SIG-M5 (cell line): ENCODE results near the gene LHFPL2.
"Not testable (repeated sequence)": the region's sequence is repeated elsewhere in the genome, so short reads cannot be mapped to it uniquely, and the experiment has no call there.

Source experiments
- DNase-seq: peaks from one replicate; lab custom pipeline; 2025; lab: John Stamatoyannopoulos, UW

The LHFPL2 gene, protein sequence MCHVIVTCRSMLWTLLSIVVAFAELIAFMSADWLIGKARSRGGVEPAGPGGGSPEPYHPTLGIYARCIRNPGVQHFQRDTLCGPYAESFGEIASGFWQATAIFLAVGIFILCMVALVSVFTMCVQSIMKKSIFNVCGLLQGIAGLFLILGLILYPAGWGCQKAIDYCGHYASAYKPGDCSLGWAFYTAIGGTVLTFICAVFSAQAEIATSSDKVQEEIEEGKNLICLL

GRCh38 chr5:78648359-78649210, at the start of gene LHFPL2:
TSS of gene LHFPL2 (minus strand) at chr5:78648772. CDS start at chr5:78510213, 138,559 bp downstream.
- DNase-seq = no peak

DNA sequence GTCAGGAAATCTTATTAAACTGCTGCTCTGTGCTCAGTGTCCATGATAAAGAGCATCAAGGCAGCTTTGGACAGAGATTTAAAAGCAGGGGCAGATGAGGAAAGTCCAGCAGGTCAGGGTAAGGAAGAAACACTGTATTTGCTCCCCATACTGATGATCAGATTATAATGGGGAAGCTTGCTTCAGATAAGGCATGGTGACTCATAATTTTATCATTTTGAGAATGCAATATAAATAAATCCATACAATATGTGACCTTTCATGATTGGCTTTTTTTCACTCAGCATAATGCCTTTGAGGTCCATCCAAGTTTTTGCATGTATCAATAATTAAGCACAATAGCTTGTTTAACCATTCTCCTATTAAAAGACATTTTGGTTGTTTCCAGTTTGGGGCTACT, 48.1 kb upstream of the LHFPL2 start:
- no peak for DNase-seq

- not testable (repeated sequence) for DNase-seq
Measured at GRCh38 chr5:78696052-78696451, 47.5 kb upstream of the LHFPL2 start.

- DNase-seq = no peak
Measured at GRCh38 chr5:78693339-78693738, 44.8 kb upstream of the LHFPL2 start.

DNA sequence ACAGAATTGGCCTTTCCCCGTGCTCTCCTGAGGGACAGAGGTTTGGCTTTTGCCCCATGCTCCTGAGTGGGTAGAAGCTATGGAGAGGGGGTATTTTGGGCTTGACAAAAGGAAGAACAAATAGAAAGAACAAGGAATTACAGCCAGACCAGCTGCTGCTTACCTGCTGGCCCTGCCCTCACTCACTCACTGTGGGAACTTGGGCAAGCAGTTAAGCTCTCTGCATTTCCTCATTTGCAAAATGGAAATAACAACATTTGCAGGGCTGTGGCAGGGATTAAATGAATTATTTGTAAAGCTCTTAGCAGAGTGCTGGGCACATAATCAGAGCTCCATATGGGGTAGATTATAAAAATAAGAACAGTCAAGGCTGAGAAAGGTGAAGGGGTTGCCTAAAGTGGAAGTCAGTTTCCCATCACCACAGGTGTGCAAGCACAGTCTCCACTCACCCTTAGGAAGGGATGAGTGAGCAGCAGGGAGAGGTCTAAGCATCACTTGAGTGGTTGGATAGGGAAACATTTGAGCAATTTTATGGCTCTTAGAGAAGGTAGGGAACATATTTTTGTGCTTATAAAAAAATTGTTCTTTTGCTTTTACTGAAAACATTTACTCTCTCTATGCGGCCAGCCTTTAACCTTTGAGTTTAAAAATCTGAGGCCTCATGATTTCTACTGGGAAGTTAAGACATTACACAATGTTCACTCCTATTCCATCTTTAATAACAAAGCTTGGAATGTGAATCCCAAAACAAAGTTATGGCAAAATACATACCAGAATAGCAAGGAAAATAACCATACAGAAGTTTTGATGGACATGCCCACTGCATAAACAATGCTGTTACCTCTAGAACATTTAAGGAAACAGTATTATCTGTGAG, 42.8 kb upstream of the LHFPL2 start:
- no peak for DNase-seq

GRCh38 chr5:78690253-78690972, 41.8 kb upstream of the LHFPL2 start:
- no peak for DNase-seq

- DNase-seq = no peak
Measured at GRCh38 chr5:78689540-78690252, 41.1 kb upstream of the LHFPL2 start.

GRCh38 chr5:78687514-78687913, 38.9 kb upstream of the LHFPL2 start:
- DNase-seq = not testable (repeated sequence)

DNA sequence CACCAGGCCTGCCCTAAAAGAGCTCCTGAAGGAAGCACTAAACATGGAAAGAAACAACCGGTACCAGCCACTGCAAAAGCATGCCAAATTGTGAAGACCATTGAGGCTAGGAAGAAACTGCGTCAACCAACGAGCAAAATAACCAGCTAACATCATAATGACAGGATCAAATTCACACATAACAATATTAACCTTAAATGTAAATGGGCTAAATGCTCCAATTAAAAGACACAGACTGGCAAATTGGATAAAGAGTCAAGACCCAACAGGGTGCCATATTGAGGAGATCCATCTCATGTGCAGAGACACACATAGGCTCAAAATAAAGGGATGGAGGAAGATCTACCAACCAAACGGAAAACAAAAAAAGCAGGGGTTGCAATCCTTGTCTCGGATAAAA, 35.3 kb upstream of the LHFPL2 start:
- not testable (repeated sequence) for DNase-seq

DNA sequence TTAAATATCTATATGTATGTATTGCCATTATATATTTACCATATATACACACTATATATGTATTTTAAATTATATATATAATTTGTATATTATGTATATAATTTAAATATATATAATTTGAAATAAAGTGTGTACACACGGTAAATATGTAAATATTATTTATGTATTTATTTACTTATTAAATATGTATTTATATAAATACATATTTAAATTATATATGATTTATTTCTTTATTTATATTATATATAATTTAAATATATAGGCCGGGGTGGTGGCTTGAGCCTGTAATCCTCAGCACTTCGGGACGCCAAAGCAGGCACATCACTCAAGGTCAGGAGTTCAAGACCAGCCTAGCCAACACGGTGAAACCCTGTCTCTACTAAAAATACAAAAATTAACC, 31.3 kb upstream of the LHFPL2 start:
- no peak for DNase-seq

DNA sequence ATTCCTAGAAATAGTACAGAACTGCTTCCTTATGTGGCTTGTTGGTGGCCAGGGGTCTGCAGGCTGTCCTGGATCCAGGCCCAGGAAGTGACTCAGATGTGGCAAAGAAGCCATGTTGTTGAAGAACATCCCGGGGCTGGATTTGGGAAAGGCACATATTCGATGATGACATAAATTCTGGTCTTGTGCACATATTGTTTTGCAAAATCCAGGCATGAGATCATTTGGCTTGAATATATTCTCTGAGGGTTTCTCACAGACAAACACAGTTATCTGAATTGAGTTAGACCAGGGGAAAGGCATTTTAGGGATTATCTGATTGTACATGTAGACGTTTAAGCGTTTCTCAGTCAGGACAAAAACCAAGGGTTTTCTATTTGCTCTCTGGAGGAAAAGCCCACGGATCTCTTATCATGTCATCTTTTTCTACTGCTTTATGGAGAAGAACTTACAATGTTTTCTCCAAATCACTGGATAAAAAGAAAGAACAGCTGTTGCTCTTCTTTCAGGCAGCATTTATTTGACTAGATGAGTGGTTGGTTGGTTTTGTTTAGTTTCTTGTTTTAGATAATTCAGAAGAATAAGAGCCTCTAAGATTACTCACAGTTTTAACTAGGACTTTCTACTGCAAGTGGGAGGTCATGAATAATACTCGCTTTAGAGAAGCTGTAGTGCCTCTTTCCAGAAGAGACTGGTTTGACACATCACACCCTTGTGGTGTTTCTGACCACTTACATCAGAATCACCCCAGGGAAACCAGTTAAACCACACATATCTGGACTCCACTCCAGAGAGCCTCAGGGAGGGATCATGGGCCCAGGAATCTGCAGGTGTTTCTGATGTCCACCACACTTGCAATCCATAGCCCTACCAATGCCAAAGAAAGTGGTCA, 29.5 kb upstream of the LHFPL2 start:
- no peak for DNase-seq

DNA sequence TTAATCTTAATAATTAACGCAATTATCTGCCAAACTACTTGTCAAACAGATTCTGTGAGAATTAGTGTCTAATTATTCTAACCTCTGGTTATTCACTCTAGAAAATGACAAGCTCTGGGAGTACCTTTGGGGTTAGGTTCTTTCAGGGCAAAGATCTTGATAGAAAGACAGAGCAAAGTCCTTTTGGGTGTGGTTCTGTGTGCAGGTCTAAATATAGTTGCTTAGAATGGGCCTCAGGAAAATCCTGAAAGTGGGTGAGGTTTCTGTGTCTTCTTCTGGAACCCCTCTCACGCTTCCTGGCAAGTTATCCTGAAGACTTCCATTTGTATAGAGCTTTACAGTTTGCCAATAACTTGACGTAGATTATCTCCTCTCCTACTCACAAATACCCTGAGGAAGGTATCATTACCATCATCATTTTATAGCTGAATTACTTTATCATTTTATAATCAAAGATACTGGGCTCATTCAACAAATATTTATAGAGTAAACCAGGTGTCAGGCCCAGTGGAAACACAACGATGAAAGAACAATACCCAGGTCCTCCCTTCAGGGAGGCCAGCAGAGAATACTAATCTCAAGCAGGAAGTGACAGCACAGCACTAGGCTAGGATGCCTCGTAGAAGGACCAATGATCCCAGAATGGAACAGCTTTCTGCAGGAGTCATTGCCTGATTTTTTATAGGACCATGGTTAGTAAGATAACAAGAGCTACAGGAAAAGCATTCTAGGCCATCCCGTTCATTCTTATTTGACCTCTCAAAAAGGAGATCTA, 27.6 kb upstream of the LHFPL2 start:
- DNase-seq = no peak

GRCh38 chr5:78673827-78674226, 25.3 kb upstream of the LHFPL2 start:
- DNase-seq = not testable (repeated sequence)

- no peak for DNase-seq
Measured at GRCh38 chr5:78672154-78672553, 23.6 kb upstream of the LHFPL2 start.

DNA sequence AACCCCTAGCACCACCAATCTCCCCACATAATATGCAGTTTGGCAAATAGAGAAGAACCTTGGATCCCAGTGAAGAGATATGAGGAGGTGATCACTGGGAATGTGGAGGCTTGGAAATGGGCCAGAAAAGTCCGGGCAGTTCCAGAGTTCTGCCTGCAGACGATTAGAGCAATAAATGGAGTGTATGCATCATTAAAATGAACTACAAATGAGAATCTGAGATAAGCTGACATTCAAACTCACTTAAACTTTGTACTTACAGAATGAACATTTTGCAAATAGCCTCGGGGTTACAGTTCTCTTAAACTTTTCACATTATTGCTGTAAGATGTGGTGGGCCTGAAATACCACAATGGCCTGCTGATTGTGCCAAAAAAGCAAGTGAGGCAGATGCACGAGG, 23.0 kb upstream of the LHFPL2 start:
- no peak for DNase-seq

DNA sequence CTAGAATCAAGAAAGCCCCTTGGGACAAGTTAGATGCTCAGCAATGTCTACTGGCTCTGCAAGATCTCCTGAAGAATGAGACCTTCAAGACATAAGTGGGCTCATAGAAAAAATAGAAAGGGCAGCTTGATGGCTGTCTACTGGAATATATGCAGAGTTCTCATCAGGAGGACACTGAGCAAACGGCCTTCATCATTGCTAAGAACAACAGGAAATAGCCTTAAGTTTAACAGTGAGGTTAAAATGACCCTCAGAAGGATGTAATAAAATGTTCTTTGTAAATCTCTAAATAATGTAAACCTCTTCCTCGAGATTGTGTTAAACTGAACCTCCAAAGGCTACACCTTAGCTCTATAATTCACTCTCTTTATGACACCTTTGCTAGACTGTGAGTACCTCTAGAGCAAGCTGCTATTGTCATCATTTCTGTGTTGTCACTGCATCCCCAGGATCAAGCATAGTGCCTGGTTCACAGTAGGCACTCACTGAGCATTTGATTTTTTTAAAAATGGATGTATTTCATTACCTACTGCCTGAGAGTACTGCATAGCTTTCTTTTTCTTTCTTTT, 22.2 kb upstream of the LHFPL2 start:
- no peak for DNase-seq

- DNase-seq = no peak
Measured at GRCh38 chr5:78669331-78669730, 20.8 kb upstream of the LHFPL2 start.

DNA sequence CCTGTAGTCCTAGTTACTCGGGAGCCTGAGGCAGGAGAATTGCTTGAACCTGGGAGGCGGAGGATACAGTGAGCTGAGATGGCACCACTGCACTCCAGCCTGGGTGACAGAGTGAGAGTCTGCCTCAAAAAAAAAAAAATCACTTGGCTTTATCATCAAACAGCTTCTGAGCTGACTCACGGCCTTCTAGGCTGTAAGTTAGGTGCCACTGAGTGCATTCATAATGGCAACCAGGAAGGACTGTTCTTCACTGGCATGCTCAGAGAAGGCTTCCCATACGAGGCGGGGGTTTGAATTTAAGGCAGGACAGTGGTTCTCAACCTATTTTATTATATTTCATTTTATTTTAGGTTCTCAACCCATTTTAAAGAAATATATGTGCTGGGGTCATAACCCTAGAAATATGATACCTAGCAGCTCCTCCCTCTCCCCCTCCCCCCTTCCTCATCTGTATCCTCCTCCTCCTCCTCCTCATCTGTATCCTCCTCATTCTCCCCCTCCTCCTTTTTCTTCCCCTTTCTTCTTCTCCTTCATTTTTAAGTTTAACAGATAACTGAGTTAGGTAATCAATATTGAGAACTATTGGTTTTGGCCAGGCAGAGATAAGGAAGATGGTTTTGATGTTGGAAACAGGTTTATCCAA, 19.0 kb upstream of the LHFPL2 start:
- DNase-seq = no peak
